Stimulated activated CD4-positive, alpha-beta T cell treated with anti-CD3 and anti-CD28 coated beads, TNF-alpha, amount 100 ng/mL, for 48 hours (primary cell): ENCODE measurements around the gene PHC2.

Experiments
- DNase-seq, 3 donors: peaks; one replicate each; pipeline ENCODE4 v3.0.0-alpha.2; 2020; ENCODE audit warnings: low read depth in 3 of 3

PHC2 gene

DNA sequence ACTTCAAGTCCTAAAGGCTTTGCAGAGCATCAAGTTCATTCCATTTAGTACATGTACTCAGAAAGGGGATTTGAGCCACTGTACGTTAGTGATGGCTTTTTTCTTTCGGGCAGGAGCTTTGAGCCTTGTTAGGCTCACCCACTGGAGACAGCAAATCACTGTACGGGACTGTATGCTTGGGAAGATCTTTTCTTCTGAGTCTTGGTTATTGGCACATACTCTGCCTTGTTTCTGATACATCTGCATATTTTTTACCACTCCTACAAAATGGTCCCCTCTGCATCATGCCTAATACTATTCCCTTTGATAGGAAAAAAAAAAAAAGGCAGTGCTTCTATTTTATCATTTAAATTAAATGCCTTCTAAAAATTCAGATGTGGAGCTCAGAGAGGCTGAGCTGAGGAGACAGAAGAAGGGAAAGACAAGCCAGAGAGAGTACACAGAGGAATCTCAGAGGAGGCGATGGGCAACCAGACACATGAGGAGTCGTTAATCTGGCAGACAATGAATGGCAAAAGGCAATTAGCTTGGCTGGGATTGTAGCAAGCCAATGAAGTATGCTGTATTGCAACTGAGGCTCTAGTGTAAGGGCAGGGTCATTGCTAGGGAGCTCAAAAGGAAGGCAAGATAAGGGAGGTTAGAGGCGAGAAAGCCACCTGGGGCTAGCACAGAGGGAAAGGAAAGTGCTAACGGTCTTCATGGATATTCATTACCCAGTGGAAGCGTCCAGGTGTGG is 39.4 kb downstream of the PHC2 start:
- no peak for DNase-seq

DNA sequence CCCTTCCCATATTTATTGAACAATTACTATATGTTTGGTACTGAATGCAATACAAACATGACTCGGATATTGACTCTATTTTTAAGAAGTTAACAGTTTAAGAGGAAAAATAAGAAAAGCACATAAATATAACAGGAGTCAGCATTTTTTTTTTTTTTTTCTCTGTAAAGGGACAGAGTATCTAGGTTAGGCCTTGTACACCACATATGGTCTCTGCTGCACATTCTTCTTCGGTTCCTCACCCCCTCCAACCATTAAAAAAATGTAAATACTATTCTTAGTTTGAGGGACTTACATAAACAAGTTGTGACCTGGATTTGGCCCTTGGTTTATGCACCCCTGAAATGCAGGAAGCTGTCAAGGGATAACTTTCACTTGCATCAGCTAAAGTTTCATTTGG is 40.4 kb downstream of the PHC2 start:
- no peak for DNase-seq

DNA sequence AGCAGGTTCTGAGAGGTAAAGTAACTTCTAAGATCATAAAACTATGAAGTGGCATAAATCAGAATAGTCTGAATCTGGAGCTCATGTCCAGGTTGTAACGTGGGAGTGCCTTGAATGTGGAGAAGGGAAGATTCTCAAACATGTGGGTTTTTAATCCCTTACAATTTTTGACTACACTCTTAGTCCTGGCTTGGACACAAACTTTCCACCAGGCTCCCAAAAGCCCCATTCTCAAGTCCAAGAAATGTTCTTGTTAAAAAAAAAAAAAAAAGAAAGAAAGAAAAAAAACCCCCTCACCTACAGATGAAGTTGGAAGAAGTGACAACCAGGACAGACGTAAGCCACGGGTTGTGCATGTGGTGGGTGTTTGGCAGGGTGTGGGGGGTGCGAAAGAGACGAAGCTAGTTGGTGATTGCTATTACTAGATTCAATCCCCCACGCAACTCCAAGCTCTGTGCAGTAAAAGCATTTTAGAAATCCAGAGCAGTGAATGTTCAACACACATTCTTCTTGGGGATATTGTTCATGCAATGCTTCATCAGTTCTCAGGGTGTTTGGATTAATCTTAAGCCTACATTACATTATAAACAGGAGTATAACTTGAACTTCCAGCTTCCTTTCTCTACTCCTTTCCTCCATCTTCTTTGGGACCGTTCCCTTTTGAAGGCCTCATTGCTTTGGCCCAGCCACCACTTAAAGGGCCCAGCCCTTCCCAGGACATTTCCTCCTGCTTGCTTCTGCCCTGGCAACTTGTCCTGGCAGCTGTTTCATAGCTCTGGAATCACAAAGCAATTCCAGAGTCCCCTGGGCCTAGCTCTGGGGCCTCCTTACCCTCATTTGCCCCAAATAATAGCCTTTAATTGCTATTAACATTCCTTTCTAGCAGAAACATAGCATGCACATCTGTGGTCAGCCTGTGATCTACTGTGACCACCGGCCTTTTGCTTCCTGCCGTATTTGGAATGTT is 41.8 kb downstream of the PHC2 start:
- no peak for DNase-seq

DNA sequence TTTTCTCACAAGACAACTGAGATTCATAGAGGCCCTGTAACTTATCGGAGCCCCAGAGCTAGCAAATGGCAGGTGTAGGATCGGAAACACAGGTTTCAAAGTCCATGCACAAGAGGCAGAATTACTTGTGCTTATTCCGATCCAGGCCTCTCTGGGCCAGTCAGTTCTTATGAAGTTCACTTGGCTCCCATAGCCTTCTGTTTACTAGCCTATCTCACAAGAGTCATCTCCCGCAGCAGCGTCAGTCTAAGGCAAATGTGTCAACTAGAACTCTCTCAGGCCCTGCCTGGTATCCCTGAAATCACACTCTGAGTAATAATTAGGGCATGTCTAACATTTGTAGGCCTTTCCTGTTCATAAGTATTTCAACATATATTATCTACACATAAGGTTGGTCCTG is 43.3 kb downstream of the PHC2 start:
- no peak for DNase-seq

DNA sequence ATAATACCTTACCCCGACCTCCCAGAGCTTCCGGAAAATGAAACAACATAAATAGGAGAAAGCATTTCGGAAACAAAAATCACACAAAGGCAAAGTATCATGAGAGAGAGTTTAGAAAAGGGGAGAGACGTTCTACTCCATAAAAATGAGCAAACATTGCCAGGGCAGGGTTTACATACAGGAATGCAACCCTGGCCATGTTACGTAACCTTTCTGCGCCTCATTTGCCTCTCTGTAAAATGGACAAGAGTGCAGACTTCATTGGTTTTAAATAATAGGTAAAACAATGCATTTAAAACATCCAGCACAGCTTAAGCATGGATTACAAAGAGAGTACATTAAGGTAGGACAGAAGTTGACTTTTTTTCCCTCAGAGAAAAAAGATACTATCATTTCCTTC is 45.6 kb downstream of the PHC2 start:
- DNase-seq: no peak

DNA sequence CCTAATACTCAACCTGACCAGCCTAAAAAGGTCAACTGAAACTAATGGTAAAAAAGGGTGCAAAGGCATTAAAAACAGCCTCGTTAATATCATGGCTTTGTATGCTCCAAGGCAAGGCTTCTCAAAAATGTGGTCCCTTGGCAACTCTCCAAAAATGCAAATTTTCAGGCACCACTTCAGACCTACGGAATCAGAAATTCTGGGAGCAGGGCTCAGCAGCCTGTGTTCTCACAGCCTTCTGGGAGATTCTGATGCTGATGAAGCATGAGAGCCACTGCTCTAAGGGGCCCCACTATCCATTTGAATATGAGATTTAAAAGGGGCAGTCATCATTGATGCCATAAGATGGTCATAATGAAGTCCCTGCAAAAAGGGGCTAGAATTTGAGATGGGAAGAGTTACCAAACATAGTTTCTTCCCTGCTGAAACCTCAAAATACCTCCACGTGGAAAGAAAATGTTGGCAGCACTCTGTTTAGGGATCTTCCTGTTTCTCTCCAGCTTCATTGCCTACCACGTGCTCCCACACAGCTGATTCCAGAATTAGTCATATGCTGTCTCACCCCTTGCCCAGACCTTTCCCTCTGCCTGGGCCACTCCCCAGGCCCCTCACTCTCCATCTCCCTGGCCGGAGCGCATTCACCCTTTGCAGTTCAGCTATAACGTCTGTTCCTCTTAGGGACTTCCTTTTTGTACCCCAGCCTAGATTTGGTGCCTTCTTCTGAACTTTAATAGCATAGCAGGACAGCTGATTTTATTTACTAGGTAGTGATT is 46.7 kb downstream of the PHC2 start:
- no peak for DNase-seq

DNA sequence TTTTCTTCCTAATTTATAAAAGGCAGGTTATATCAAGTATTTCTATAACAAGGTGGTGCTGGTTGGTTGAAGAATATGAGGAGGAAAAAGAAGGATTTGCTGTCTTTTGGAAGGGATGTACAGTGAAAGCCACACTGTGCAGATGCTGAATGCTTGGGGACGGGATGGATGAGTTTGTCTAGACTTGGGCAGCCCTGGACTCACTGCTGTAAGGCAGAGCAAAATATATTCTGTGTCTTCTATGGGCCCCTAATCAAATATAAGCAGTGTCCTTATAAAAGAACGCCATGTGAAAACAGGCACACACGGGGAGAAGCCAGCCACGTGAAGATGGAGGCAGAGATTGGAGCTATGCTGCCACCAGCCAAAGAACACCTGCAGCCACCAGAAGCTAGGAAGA is 47.4 kb downstream of the PHC2 start:
- no peak for DNase-seq

DNA sequence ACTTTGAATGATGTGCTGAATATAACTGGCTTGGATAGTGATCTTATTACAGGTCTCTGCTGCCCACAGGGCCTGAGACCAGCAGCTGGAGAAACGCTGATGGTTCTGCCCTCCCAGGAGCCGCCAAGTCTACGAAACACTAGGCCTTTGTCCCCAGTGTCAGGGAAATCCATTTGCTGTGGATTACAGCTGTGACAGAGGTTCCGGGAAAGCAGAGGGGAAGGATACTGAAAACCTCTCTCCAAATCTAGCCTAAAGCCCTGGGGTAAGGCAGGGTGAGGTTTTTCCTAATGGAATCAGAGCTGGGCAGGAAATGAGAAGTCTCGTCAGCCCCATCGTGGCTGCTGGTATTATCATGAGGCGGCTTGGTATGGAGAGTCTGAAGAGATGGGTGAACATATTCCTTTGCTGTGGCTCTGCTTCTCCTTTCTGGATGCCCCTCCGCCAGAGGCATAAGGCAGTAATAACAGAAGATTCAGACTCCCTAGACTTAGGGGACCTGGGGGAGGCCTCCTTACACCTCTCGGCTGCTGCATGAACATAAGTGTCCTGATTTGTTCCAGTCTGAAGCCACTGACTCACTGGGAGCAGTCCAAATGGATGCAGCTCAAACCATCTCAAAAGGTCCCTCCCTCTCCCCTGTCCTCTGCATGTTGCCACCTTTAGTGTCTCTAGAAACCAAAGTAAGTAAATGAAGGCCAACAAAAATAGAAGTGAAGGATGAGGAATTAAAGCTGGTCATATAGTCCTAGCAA is 48.1 kb downstream of the PHC2 start:
- DNase-seq: no peak

DNA sequence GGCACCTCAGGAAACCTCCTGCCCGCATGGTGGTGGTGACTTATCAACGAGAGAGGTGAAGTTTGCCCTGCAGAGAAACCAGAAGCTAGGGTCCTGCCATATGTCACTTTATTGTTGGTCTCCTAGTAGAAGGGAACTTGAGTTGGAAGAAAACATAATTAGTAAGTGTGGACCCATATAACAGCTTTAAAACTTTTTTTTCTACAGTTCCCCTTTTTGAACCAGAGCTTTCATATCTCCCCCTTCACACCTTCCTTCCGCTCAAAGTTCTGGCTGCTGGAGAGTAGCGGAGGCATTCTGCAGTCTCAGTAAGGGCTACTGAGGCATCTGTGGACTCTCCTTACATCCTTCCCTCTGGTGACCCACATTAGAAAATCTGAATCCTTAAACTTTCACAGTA is 48.9 kb downstream of the PHC2 start:
- no peak for DNase-seq

DNA sequence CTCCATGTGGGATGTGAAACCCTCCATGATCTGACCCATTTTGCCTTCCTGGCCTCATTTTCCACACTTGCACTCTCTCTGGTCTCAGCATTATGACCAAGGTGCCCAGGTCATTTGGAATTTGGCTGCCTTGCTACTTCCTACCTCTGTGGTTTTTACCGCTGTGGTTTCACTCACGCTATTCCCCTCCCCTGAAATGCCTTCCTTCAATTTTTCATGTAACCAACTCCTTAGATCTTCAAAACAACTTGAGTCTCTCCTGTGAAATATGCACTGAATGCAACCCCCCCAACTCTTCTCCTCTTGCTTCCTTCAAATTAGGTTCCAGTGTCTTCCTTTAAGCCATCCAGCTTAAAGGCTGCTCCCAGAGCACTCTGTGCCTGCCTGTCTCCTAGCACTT is 50.1 kb downstream of the PHC2 start:
- no peak for DNase-seq

DNA sequence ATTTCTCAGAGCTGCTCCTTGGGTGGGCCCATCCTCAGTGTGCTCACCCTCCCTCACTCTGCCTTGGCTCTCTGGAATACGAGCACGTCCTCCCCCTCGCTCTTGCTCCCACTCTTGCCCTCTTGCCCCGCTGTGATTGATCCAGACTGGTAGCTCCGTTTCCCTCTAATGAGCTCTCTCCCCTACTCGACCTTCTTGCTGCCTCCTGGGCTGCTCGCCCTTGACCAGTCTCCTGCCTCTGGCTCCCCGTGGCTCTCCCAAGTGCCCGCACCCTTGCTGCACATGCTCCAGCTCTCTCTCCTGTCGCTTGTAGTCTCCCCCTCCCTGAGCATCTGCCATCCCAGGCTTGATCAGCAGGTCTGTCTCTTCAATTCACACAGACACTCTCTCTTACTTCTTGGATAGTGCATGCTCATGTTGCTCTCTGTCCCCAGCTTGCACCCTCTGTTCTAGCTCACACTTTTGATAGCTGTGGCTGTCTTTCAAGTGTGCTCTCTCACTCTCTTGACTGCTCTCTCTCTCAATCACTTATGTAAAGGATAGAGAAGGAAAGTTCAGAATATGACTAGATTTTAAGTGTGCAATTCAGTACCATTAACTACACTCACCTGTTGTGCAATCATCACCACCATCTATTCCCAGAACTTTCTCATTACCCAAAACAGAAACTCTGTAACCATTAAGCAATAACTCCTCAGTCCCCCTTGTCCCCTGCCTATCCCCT is 51.1 kb downstream of the PHC2 start:
- no peak for DNase-seq

DNA sequence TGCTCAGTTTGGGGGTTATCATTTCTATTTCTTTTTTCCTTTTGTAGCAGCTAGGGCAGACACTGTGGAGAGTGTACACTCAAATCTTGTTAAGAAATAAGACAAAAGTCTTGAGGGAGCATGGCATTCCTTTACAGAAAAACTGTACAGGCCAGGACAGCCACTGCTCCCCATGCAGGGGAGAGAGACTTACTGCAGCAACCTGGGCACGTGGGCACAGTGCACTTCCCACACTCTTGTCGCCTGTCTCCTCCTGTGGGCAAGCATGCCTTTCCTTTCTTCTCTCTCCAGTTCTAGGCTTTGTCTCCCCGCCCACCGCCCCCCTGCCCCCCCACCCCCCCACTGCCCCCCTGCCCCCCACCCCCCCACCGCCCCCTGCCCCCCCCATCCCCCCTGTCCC is 51.9 kb downstream of the PHC2 start:
- DNase-seq: no peak

DNA sequence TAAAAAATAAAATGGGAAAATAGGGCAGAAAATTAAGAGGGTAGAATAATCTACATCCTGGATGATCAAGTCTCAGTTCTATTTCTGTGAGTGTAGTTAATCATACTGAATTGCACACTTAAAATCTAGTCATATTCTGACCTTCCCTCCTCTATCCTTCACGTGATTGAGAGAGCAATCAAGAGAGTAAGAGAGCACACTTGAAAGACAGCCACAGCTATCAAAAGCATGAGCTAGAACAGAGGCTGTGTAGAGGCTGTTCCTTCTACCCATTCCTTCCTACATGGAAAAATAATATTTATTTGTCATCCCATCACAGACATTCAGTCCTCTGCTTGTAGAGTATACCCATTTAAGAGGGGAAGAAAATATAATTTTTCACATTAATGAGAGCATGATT is 52.4 kb downstream of the PHC2 start:
- DNase-seq: no peak

DNA sequence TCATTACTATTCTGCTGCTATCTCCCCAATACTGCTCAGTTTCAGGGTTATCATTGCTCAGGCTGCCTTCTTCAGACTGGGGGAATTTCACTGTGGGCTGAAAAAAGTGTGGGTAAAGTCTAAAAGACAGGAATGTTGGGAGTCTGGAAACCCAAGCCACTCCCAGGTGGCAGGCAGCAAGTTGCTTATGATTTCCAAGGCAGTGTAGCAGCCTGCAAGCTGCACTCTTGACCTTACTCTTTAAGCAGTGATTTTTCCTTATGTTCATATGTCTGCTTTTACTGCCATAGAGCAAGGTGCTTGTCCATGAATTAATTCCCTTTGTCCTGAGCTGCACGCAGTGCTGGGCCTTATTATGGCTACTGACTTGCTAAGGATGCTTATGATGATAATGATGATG is 53.1 kb downstream of the PHC2 start:
- no peak for DNase-seq

DNA sequence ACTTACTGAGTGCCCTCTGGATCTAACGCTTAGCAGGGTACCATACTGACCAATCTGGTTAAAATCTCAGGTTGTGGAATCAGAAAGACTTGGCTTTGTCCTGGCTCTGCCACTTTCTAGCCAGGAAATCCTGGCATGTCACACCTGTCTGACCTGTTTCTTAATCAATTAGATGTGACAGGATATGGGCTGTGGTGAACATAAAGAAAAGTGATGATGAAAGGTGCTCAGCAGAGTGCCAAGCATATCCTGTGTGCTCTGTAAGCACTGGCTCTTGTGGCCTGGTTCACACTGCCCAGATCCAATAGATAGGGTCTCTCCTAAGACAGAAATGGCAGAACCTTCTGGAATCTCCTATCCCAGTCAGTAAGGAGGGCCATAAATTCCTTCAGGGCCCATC is 53.9 kb downstream of the PHC2 start:
- DNase-seq: no peak

DNA sequence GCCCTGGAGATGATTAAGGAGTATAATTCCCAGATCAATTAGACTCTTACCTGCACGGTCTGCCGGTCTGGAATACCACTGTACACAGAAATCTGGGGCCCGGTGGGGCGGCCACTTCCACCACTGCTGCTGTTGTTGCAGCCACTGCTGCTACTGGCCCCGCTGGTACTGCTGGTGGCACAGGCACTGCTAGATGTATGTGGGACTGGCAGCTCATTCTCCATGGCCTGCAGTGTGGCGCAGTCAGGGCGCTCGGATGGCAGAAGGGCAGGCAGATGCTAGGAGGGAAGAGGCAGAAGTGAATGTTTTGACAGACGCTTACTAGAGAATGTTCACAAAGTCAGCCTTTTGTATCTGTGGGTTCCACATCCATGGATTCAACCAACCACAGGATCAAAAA is 55.6 kb downstream of the PHC2 start:
- no peak for DNase-seq

DNA sequence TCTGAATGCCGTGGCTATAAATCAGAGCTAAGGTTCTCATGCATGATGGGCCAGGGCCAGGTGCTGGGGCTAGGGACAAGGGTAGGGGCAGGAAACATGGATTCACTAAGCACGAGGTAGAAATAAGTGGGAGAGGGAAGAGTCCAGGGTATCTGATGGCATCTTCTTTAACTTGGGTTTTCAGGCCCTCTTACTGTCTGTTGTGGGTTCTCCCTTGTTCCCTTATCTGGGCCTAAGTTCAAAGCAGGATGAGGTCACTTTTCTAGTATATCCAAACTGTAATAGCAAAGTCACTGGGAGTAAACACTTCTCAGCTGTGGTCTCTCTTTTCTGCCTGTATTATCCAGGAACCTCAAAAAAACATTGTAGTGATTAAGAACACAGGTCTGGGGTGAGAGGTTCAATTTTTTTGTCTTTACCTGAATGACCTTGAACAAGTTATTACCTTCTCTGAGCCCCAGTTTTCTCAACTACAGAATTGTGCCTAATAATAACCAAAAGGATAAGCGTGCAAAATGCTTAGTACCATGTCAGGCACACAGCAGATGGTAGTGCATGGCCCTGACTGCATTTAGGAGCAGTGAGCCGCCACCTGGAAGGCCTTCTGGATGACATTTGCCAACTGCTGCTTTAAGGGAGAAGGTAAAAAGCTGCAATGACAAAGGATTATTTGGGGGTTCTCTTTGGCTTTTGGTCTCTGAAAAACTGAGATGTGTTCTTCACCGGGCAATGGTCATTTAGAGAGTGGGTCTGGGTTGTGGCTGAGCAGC is 56.4 kb downstream of the PHC2 start:
- no peak for DNase-seq

DNA sequence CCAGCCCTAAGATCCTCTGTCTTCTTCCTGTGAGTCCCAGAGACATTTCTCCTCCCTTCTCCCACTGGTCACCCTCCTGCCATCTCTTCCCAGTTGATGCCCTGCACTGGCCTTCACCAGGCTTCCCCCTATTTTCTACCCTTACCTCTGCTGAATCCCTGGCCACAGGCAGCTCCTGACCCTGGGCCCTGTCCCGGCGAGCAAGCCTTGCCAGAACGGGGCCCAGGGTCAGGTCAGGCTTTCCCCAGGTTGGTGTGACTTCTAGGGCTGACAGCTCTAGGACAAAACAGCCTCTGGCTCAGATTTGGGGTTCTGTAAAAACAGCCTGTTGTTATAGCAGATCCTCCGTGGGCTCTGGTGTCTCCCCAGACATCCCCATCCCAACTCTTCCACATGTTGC is 57.3 kb downstream of the PHC2 start:
- DNase-seq: no peak

DNA sequence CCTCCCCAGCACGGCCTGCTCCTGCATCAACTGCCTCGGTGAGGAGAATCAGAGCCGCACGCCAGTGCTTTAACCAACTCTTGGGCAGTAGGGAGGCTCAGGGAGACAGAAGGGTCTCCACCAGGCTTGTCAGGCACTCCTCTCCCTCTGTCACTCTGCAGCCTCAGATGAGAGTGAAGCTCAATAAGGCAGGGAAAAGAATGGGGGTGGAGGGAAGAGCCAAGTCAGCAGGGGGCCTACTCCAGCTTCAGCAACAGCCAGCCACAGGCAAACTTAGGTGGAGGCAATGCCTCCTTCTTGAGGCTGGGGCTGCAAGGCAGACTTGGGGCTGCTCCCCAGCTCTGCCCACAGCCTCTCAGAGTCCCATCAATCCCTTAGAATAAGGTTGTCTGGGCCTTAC is 58.2 kb downstream of the PHC2 start:
- no peak for DNase-seq

DNA sequence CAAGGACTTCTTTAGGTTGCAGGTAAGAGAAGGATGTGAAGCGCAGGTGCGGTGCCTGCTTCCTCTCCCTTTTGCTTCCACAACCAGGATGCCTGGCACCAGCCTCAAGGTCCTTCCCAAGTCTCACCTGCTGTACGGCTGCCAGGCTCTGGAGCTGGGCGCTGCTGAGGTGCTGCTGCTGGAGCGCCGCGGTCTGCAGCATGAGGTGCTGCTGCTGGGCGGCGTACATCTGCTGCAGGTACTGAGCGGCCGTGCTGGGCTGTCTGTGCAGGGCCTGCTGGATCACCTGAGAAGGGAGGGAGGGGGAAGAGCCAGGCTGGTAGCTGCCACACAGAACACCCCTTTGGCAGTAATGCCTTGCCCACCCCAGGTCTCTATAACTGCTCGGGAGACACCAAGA is 58.7 kb downstream of the PHC2 start:
- no peak for DNase-seq
